NOMO-1 treated with DMSO at 0.1 percent for 48 hours (cell line): Measurements from ENCODE around the gene CHST8.
"Not testable (repeated sequence)": the region's sequence is repeated elsewhere in the genome, so short reads cannot be mapped to it uniquely, and the experiment has no call there.

Source experiments
- DNase-seq: peaks from one replicate; lab custom pipeline; 2025; ENCODE audit not compliant: unreplicated experiment; lab: John Stamatoyannopoulos, UW

Gene CHST8

DNA sequence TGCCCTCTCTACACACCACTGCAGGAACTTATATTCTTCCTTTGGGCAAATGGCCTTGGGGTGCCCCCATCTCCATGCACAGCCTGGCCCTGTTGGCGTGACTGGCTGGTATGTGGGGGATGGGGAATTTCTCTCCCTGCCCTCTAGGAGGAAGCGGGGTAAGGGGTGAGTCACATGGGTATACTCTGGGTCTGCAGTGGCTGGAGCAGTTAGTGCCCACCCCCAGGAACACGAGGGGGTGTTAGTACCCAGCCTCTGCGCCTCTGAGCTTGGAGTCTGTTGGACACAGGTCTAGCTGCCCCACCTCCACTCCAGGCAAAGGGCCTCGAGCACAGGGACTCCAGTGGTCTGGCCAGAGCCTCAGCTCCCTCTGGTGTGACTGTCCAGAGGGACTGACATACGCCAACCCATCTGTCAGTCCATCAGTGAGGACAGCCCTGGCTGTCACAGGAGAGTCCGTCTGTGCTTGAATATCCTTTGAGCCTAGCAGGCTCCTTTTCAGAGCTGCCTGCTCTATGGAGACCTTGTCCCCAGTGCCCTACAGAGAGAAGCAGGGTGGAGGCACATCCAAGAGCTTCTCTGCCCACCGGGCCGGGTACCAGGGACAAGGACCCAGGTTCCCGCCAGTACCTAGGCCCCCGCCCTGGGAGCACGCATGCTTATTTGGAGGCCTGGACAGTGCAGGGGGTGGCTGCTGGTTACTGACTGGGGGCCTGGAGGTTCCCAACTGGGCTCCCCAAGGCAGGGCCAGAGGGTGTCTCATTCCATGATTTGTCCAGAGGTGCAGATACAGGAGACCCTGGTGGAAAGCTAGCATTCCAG lies 66.6 kb downstream of the CHST8 start:
- no peak for DNase-seq

DNA sequence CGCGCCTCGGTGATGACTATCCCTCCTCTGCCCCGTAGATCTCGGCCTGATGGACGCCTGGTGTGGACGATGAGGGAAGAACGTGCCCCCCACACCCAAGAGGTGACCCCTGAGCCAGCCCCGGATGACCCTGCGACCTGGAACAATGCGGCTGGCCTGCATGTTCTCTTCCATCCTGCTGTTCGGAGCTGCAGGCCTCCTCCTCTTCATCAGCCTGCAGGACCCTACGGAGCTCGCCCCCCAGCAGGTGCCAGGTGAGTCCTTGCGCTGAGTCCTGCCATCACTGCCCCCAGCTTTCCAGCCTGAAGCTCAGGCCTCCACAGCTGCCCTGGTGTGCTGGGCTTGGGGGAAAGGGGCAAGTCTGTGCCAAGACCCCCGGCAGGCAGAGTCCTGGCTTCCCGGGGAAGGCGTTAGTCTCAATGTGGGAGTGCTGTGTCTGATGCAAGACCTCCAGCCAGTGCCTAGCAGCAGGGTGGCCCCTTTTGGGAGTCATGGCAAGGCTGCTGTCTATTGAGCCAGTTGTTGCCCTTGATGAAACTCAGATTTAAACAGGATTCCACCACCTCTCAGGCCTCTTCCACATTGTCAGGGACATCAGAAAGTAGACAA lies 67.5 kb downstream of the CHST8 start:
- no peak for DNase-seq

DNA sequence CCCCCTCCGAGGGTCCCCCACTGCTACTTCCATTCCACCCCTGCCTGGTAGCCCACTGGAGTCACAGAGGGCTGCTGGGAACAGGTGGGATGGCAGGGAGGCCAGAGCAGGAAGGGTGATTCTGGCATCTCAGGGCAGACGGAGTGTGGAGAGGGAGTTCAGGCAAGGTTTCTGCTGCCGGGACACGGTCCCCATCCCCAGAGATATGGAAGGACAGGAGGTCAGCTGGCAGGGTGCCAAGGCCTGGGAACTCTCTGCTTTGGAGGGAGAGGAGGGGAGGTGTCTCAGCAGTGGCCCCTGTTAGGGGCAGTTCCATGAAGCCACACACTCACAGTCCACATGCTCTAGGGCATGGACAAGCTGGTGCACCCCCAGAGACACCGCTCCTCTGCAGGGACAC lies 68.1 kb downstream of the CHST8 start:
- DNase-seq: no peak

GRCh38 chr19:33690378-33691029 lies 68.8 kb downstream of the CHST8 start:
- DNase-seq: no peak

GRCh38 chr19:33691030-33691427 lies 69.3 kb downstream of the CHST8 start:
- no peak for DNase-seq

DNA sequence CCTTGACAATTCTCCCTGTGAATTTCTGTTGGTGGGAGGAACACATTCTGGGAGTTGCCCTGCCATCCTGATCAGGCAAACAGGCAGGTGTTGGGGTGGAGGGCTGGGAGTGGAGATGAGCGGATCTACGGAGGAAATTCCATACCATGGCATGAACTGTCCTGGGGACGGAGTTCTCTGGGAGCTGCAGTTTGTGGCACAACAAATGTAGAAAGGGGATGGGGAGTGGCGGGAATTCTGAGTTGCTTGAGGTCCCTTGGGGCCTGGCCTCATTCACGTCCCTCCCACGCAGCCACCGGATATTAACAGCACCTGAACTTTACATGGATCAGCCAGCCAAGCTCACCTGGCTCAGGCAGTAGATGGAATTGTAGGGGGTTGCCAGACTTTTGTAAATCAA lies 70.0 kb downstream of the CHST8 start:
- DNase-seq: no peak

DNA sequence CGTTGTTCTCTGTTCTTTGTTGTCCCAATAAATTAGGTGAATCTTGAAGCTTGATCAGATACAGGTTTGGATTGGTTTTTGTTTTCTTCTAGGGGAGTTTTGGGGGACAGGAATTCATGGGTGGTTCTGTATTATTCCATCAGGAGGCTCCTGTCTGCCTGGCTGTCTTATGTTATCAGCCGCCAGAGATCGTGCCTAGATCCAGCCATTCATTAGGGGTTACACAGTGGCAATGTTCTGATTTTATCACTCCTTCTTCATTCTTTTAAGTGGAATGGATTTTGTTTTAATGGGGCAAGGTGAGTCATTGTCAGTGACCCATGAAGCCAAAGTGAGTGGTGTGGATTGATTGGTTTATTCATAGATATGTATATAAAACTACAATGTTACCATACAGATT lies 71.9 kb downstream of the CHST8 start:
- no peak for DNase-seq

GRCh38 chr19:33695547-33695946 lies 73.8 kb downstream of the CHST8 start:
- not testable (repeated sequence) for DNase-seq

DNA sequence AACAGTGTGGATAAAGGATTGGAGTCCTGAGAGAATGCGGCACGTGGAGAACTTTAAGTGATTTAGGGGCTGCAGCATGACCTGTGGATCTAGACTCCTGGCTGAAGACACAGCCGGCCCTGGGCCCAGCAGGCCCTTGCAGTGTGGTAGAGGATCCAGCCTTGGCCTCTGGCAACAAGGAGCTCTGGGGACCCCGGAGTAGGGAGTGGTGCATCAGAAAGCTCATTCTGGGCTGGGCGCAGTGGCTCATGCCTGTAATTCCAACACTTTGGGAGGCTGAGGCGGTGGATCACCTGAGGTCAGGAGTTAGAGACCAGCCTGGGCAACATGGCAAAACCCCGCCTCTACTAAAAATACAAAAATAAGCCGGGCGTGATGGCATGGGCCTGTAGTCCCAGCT lies 76.0 kb downstream of the CHST8 start:
- no peak for DNase-seq

DNA sequence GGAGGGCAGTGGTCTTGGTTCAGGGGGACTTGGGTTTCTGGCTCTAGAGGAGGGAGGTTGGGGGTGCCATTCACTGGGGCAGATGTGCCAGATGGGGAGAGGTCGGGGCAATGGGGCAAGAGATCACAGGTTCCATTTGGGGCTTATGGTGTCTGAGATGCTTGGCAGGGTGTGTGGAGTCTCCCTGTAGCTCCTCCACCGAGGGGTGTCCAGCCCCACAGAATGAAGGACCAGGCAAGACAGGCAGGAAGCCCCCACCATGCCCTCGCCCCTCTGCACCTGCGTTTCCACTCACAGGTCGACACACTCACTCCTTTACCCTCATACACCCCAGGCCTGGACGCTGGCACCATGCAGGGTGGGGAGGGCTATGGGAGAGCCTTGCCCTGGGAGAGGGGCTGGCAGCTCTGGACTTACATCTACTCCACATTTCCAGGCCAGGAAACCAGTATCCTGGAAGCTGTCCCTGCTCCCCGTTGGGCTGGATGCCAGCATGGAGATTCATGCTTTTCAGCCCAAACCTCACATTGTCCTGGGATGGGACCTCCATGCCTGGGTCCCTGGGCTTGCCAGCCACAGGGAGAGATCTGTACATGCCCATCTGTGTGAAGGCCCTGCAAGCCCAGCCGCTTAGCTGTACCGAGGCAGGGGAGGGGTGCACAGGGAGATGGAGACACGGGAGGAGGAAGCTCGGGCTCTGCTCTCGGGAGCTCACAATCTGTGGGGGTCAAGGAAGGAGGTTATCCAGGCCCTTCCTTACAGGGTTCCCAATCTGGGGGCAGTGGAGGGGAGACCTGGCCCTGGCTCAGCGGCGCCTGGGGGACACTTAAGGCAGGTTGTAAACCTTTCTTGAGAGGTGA lies 77.1 kb downstream of the CHST8 start:
- DNase-seq: no peak

DNA sequence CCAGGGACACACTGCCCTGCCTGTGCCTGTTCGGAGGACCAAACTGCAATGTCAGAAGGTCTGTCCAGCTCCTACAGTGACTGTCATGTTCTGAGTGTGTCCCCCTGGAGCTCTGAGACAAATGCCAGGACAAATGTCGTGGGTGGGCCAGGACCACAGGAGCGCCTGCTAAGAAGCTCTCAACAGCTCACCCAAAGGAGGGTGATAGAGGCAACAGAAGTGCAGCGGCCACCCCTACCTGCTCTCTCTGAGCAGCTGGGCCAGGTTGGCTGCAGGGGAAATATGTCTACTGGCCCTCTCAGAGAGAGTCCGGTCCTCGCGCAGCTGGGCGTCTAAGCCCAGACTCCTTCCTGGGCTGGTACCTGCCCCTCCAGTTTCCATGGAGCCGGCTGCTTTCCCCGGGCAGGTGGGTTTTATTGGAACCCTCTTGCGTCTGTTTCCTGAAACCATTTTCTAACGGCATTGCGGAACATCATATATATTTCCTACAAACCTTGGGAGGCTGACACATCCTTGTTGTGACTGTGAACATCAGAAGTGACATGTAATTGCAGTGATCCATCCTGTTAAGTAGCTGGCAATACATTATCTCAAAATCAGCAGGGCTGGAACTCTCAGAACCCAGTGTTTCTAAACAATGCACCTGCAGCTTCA lies 78.1 kb downstream of the CHST8 start:
- DNase-seq: no peak

DNA sequence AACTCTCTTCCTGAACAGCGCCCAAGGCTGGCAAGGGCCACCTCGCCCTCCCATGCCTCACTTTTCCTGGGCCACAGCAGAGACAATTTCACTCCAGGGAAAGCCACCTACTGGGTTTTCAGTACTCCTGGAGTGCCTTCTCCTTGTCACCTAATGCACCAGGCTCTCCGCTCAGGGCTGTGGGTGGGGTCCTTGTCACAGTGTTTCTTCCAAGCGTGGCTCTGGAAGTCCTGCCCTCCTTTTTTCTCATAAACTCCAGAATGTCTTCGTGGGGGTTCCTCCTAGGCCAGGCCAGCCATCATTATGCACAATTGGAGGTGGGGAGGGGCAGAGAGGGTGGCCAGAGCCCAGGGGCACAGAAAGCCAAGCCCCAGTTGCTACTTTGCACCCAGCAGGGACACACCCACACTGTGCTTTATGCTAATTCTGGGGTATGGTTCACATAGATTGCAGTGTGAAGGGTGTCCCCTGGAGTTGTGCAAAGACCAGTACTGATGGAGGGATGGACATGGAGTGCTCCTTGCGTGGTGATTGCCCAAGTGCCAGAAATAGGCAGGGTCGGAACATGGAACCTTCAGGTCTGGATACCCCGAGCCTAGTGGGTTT lies 78.8 kb downstream of the CHST8 start:
- DNase-seq: no peak

- no peak for DNase-seq
These were observed 79.8 kb downstream of the CHST8 start for GRCh38 chr19:33701565-33701964.

GRCh38 chr19:33702606-33703437 lies 81.1 kb downstream of the CHST8 start:
- no peak for DNase-seq

- no peak for DNase-seq
These were observed 81.6 kb downstream of the CHST8 start for GRCh38 chr19:33703438-33703750.

GRCh38 chr19:33703821-33704220 lies 82.1 kb downstream of the CHST8 start:
- no peak for DNase-seq

DNA sequence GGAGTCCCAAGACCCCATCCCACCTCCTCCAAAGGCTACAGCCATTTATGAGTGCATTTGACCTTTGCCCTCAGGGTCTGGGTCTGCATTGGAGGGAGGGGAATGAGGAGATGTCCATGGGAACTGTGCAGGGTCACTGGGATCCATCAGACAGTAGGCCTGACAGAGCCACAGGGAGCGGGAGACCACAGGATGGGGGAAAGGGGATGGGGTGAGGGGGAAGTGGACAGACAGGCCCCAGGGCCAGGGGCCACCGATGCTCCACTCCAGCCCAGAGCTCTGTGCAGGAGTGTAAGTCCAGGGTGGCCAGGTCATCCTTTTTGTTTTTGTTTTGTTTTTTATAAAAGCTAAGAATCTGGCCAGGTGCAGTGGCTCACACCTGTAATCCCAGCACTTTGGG lies 82.5 kb downstream of the CHST8 start:
- DNase-seq: no peak

DNA sequence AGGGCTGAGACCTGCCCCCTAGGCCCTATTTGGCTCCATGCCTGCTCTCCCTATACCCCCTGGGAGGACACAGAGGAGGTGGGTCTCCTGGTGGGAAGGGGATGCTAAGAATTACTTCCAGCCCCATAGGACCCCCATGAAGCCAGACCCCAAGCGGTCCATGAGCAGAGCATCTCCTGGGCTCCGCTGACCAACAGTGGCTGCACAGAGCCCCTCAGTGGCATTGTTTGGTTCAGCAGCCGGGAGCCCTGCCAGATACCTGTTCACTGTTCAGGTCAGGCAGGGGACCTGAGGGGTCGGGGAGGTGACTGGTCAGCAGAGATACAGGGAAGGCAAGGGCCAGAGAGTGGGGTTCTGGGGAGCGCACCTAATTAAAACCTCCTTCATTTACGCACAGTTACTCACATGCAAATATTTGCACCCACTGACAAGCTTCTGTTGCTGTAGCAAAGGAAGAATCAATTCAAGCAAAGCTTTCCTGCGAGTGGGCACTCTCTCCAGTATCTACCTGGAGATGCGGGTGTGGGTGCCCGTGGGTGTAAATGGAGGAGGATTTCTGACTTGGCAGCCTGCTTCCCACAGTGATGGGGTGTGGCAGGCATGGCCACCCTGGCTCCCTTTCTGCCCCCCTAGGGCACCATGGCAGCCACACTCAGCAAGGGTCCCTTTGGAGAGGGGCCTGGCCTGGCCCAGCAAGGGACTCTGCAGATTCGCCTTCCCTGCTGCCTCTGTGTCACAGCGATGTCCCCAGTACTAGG lies 83.5 kb downstream of the CHST8 start:
- DNase-seq: no peak

DNA sequence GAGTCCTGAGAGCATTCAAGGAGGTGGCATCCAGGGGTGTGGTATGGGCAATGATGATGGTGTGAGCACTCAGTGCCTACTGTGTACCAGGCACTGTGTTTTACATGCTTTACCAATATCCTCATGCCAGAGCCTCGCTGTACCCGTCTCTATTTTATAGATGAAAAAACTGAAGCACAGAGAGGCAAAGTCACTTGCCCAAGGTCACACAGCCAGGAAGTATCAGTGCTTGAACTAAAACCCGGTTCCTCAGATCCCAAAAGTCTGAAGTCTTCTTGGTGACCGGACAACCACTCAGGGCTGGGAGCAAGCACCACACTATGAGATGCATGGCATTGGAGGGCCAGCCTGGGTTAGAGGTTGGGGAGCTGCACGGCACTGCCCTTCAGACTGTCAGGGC lies 84.1 kb downstream of the CHST8 start:
- no peak for DNase-seq
